ENCODE measurements around the gene FBXL7. TPM values are rescaled to one million over a fixed set of nuclear protein-coding genes. Genes with fewer than 3 reads are reported as not detected.

FBXL7 gene
- polyA plus RNA-seq, 3 donors from 2014 or later, result not detected

DNA sequence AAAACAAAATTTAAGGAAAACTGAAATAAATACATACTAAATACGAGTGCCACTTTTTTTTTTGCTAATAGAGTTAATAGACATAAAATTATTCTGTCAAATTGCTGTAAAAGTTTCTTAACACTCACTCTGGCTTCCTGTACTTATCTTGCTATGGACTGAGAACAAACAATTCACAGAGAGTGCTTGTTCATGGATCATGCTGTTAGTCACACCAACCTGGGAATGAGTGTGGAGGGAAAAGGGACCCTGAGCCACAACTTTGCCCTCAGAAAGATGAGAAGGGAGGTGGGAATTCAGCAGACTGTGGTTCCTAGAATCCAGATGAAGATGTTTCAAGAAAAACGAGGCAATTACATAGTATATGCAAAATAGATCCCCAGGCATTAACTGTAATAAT, 246.9 kb downstream of the FBXL7 start:
- no peaks in the 10 kb centered on the region for H3K4me1 Mint-ChIP-seq
- no peaks in the 10 kb centered on the region for H3K27me3 Mint-ChIP-seq (ENCODE audit: low read depth in 3 of 3)
- H3K4me3 Mint-ChIP-seq, result no peak overlapping the region
- DNase-seq, result no peak
- H3K27ac Mint-ChIP-seq, result no peak overlapping the region
- peaks cover 11 to 47% (median 24%) of the 10 kb centered on the region in 6 donors for H3K9me3 Mint-ChIP-seq
- peaks cover 0 to 4% (median 0%) of the 10 kb centered on the region in 3 donors for H3K36me3 Mint-ChIP-seq

DNA sequence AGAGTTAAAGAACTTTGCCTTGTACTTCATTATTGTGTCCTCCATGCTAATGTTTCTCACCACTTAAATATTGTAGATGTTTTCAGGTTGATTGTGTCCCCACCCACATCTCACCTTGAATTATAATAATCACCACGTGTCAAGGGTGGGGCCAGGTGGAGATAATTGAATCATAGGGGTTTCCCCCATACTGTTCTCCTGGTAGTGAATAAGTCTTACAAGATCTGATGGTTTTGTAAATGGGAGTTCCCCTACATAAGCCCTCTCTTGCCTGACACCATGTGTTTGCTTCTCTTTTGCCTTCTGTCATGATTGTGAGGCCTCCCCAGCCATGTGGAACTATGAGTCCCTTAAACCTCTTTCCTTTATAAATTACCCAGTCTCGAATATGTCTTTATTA, 248.3 kb downstream of the FBXL7 start:
- Mint-ChIP-seq H3K4me1 (no peaks in the 10 kb centered on the region), H3K9me3 (peaks cover 11 to 38% (median 20%) of the 10 kb centered on the region in 6 donors), H3K27me3 (ENCODE audit: low read depth in 3 of 3) (no peaks in the 10 kb centered on the region), H3K4me3 (no peak overlapping the region), H3K27ac (no peak overlapping the region), H3K36me3 (peaks cover 0 to 4% (median 0%) of the 10 kb centered on the region in 3 donors)
- no peak for DNase-seq

DNA sequence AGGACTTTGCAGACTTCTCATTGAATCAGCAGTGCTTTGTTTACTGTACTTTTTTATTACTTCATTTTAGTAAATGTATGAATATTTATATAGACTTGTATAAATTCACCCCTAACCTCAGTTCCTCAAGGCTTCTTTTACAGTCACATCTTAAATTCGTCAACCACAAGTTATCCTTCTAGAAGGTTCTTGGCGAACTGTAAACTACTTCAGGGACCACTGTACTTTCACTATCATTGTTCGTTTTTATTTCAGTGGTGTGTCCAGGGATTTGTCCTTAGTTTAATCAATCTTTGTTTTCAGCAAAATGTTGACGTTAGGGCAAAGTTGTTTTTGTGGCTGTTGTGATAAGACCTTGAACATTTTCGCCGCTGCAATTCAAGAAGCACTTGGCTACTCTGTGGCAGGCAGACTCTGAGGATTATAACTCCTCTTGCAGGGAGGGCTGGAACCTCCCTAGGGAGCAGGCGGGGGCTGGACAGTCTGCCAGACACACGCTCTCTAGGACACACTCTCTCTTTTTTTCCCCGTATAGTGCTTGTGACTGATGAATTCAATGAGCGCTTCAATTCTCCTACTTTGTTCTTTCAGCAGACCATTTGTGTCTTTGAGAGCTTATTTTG, 252.8 kb downstream of the FBXL7 start:
- Mint-ChIP-seq H3K27me3 (ENCODE audit: low read depth in 3 of 3) (no peaks in the 10 kb centered on the region), H3K4me3 (no peak overlapping the region)

DNA sequence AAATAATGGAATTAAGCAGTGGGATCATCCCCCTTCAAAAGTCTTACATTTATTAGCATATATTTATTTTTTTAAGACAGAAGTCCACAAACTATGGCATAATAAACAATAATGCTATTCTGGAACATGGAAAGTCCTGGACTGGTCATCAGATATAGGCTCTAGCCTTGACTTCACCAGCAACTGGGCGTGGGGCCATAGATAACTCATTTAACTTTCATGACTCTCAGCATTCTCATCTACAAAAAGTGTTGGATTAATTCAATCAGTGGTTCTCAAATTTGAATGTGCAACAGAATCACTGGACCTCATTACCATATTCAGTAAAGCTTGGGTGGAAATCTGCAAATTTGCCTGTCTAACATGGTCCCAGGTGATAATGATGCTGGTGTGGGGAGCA, 253.8 kb downstream of the FBXL7 start:
- Mint-ChIP-seq H3K4me3 (no peak overlapping the region), H3K36me3 (no peaks in the 10 kb centered on the region), H3K27me3 (ENCODE audit: low read depth in 3 of 3) (no peaks in the 10 kb centered on the region), H3K4me1 (no peaks in the 10 kb centered on the region), H3K9me3 (peaks cover 5 to 21% (median 17%) of the 10 kb centered on the region in 6 donors), H3K27ac (no peak overlapping the region)
- DNase-seq, result no peak

More for the DNA sequence above, 252.8 kb downstream of the FBXL7 start:
- Mint-ChIP-seq H3K27ac (no peak overlapping the region), H3K4me1 (no peaks in the 10 kb centered on the region), H3K9me3 (peaks cover 5 to 27% (median 17%) of the 10 kb centered on the region in 6 donors), H3K36me3 (no peaks in the 10 kb centered on the region)
- no peak for DNase-seq

DNA sequence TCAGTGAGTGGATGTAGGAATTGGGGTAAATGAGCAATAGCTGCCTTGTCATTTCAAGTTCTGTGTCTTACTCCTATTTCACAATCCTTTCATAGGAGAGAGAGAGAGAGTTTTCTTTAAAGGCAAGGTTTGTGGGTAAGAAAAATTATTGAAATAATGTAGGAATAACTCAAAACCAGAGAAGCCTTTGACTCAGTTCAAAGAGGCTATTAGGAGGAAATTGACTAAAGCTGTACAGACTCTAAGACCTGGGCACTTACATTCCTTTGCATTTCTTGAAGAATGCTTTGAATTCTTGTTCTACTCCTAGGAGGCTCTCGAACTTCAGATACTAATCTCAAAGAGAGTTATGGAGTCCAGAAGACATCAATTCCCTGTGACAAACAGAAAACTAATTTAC, 257.1 kb downstream of the FBXL7 start:
- peaks cover 4 to 19% (median 11%) of the 10 kb centered on the region in 6 donors for H3K9me3 Mint-ChIP-seq

DNA sequence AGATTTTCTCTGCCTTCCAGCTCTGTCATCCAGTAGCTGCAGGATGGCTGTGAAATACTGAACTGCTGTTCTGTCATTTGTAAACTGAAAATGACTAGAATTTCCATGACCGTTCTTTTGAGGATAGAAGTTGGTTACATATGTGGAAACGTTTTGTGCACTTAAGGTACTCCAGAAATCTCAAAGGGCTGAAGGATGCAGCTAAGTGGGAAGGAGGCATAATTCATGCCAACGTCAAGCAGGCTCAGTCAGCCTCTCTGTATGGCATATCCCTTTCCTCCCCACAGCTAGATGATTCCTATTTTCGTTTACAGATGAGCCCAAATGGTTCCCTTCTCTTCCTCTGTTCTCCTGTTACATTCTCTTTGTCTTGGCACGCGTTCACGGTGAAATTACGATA, 257.6 kb downstream of the FBXL7 start:
- Mint-ChIP-seq H3K27ac (no peak overlapping the region), H3K9me3 (peaks cover 4 to 20% (median 12%) of the 10 kb centered on the region in 6 donors), H3K36me3 (no peaks in the 10 kb centered on the region), H3K4me1 (no peaks in the 10 kb centered on the region), H3K27me3 (ENCODE audit: low read depth in 3 of 3) (no peaks in the 10 kb centered on the region), H3K4me3 (no peak overlapping the region)
- DNase-seq, result no peak

More for the DNA sequence above, 257.1 kb downstream of the FBXL7 start:
- Mint-ChIP-seq H3K27ac (no peak overlapping the region), H3K4me3 (no peak overlapping the region), H3K4me1 (no peaks in the 10 kb centered on the region), H3K27me3 (ENCODE audit: low read depth in 3 of 3) (no peaks in the 10 kb centered on the region), H3K36me3 (no peaks in the 10 kb centered on the region)
- DNase-seq, result no peak

DNA sequence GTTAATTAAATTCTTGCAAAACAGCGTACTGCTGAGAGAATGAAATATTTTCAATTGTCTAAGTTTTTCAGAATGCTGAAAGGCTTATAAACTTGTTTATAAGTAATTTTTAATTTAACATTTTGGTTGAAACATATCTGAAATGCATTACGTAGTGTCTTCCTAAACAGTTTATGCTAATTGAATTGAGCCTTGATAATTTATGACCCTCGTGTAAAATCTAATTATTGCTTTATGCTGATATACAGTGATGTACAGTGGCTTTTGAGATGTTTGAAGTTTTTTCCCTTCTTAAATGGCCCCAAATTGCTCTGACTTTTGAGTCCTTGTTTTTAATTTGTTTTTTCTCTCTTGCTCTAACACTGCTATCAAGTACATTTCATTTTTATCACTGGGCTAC, 262.7 kb downstream of the FBXL7 start:
- H3K27me3 Mint-ChIP-seq (ENCODE audit: low read depth in 3 of 3), result peaks cover 0 to 2% (median 0%) of the 10 kb centered on the region in 3 donors

DNA sequence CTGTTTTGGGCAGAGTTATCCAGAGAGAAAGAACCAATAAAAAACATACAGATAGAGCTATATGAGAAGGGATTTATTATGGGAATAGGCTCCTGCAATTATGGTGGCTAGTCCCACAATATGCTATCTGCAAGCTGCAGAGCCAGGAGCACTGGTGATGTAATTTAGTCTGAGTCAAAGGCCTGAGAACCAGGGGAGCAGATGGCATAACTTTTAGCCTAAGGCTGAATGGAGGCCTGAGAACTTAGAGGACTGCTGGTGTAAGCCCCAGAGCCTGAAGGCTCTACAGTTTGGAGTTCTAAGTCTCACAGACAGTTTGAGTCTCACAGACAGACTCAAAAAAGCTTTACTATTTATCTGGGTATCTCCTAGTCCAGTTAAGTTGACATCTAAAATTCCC, 263.8 kb downstream of the FBXL7 start:
- H3K27me3 Mint-ChIP-seq (ENCODE audit: low read depth in 3 of 3), result peaks cover 0 to 2% (median 0%) of the 10 kb centered on the region in 3 donors
- peaks cover 6 to 28% (median 17%) of the 10 kb centered on the region in 6 donors for H3K9me3 Mint-ChIP-seq
- H3K27ac Mint-ChIP-seq, result no peak overlapping the region
- no peak for DNase-seq
- H3K4me3 Mint-ChIP-seq, result no peak overlapping the region
- H3K36me3 Mint-ChIP-seq, result no peaks in the 10 kb centered on the region
- no peaks in the 10 kb centered on the region for H3K4me1 Mint-ChIP-seq

More for the DNA sequence above, 262.7 kb downstream of the FBXL7 start:
- Mint-ChIP-seq H3K27ac (no peak overlapping the region), H3K4me1 (no peaks in the 10 kb centered on the region), H3K9me3 (peaks cover 6 to 28% (median 17%) of the 10 kb centered on the region in 6 donors), H3K36me3 (no peaks in the 10 kb centered on the region), H3K4me3 (no peak overlapping the region)
- no peak for DNase-seq

DNA sequence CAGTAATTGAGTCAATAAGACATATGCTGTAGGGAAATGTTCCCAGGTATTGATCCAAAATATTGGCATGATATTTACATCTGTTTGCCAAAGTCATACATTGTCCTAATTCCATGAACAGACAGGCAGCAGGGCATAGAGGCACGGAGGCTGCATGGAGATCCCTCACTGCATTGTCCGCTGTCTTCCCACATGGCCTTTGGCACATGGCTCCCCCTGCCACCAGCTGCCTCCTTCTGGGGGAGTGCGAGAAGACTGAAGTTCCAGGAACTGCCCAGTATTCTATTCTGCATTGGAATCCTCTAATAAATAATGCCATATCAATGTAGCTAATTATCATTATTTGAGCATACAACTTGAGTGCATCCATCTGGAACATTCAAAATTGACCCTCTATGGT, 269.0 kb downstream of the FBXL7 start:
- no peak for DNase-seq
- no peak overlapping the region for H3K27ac Mint-ChIP-seq
- H3K4me1 Mint-ChIP-seq, result no peaks in the 10 kb centered on the region
- H3K27me3 Mint-ChIP-seq (ENCODE audit: low read depth in 3 of 3), result peaks cover 0 to 2% (median 0%) of the 10 kb centered on the region in 3 donors
- H3K4me3 Mint-ChIP-seq, result no peak overlapping the region
- peaks cover 12 to 39% (median 23%) of the 10 kb centered on the region in 6 donors for H3K9me3 Mint-ChIP-seq
- no peaks in the 10 kb centered on the region for H3K36me3 Mint-ChIP-seq

DNA sequence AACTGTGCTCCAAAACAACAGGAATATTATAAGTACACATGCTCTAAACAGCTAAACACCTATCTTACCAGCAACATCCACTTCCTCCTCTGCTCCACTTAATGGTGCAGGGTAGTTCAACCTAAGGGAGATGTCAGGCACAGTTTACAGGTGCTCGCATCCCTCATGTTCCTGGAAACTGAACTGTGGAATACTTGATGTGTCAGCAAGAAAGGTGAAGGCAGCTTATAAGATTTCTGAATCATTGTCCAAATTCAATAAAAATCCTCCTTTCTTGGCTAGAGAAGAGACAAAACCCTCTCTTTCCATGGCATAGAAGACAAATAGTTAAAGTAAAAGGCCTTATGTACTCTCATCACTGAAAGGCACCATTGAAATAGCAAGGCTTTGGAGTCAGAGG, 272.2 kb downstream of the FBXL7 start:
- no peaks in the 10 kb centered on the region for H3K36me3 Mint-ChIP-seq
- H3K27ac Mint-ChIP-seq, result no peak overlapping the region
- peaks cover 14 to 41% (median 18%) of the 10 kb centered on the region in 6 donors for H3K9me3 Mint-ChIP-seq
- no peak for DNase-seq
- H3K4me3 Mint-ChIP-seq, result no peak overlapping the region
- no peaks in the 10 kb centered on the region for H3K4me1 Mint-ChIP-seq
- H3K27me3 Mint-ChIP-seq (ENCODE audit: low read depth in 3 of 3), result no peaks in the 10 kb centered on the region

DNA sequence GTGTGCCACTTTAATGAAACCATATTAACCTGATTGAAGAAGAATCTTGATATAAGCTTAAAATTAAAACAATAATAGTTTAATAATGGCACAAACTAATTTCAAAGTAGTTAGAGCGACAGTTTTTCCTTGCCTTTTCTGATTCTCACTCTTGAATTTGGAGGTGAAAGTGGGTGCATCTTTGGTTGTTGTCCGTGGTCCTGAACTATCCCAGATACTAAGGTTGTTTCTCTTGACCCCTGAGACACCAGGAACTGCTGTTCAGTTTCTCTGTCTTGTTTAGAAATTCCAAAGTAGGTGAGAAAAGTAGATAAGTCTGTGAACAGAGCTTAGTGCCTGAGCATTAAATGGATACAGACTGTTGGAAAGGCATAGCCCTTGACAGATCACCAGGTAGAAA, 274.7 kb downstream of the FBXL7 start:
- Mint-ChIP-seq H3K9me3 (peaks cover 7 to 46% (median 22%) of the 10 kb centered on the region in 6 donors), H3K27me3 (ENCODE audit: low read depth in 3 of 3) (no peaks in the 10 kb centered on the region), H3K4me1 (no peaks in the 10 kb centered on the region), H3K36me3 (no peaks in the 10 kb centered on the region), H3K27ac (no peak overlapping the region), H3K4me3 (no peak overlapping the region)
- DNase-seq, result no peak

DNA sequence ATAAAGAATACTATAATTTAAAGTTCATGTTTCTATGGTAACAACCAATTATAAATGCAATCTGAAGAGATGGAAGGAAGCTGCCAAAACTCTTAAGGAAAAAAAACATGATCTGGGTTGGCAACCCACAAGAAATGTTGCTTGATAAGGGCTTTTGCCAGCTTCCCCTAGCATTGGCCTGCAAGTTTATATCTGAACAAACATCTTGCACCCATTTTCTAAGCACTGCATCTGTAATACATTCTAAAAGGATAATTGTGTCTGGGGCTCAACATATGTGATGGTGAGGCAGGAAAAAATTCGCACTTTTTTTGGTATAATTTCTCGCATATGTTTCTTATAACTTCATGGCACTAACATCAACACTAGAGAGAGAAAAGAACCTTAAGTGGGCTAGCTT, 276.4 kb downstream of the FBXL7 start:
- Mint-ChIP-seq H3K27me3 (ENCODE audit: low read depth in 3 of 3) (peaks cover 0 to 2% (median 0%) of the 10 kb centered on the region in 3 donors), H3K36me3 (no peaks in the 10 kb centered on the region), H3K27ac (no peak overlapping the region), H3K4me3 (no peak overlapping the region), H3K4me1 (no peaks in the 10 kb centered on the region), H3K9me3 (peaks cover 7 to 33% (median 21%) of the 10 kb centered on the region in 6 donors)
- no peak for DNase-seq

DNA sequence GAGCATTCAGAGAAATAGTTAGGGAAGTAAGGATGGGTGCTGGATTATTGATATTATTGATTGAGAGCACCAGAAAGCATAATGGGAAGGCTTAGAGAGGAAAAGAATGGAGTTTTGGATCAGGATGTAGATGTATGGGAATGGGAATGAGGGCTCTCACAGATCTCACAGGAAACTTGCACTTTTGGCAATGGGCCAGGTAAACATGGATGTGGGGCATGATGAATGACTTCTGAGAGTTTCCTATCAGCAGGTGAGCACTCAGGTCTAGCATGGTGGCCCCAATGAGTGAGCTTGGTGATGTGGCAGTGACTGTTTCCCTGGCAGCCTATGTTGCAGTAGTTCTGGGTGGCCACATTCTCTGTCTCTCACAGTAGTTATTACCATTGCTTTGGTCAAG, 283.8 kb downstream of the FBXL7 start:
- H3K4me1 Mint-ChIP-seq, result no peaks in the 10 kb centered on the region
- DNase-seq, result no peak
- peaks cover 5 to 23% (median 9%) of the 10 kb centered on the region in 6 donors for H3K9me3 Mint-ChIP-seq
- no peaks in the 10 kb centered on the region for H3K36me3 Mint-ChIP-seq
- H3K27me3 Mint-ChIP-seq (ENCODE audit: low read depth in 3 of 3), result peaks cover 0 to 2% (median 0%) of the 10 kb centered on the region in 3 donors
- no peak overlapping the region for H3K4me3 Mint-ChIP-seq
- no peak overlapping the region for H3K27ac Mint-ChIP-seq

DNA sequence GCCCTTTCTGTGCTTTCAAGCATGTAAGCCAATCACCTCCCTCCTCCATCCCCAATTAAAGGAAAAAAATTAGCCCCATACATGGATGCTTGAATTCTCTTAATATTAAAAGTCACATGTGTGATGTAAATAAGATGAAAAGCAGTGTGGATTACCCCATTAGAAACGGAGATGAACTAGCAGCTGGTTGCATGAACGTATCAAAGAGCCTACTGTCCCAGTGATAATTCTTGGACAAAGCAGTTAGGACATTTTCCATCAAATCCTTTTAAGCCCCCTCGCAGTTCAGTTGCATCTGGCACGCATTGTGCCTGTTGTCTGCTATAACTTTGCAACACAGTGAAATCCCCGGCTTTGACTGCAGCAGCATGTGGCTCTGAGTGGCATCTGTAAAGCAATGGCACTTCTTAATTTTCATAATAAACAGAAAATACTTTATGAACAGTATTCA, 285.6 kb downstream of the FBXL7 start:
- H3K27me3 Mint-ChIP-seq (ENCODE audit: low read depth in 3 of 3), result peaks cover 0 to 2% (median 0%) of the 10 kb centered on the region in 3 donors
- DNase-seq, result no peak
- peaks cover 5 to 27% (median 9%) of the 10 kb centered on the region in 6 donors for H3K9me3 Mint-ChIP-seq
- H3K27ac Mint-ChIP-seq, result no peak overlapping the region
- no peaks in the 10 kb centered on the region for H3K36me3 Mint-ChIP-seq
- no peaks in the 10 kb centered on the region for H3K4me1 Mint-ChIP-seq
- H3K4me3 Mint-ChIP-seq, result no peak overlapping the region

DNA sequence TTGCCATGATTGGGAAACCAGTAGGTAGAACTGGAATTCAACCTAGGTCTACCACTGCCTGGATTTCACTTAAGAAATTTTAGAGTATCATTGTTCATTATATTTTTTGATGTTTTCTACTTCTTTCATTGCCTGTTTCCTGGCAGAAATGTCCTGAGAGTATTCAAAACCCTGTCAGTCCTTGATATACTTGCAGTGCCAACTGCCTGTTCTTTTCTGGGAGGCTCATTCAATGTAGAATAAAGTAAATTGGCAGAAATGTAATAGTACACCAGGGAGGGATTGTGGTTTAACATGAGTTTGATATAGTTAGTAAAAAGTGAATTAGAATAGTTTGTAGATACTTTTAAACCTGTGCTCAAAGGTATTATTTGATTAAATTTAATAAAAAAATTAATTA, 286.3 kb downstream of the FBXL7 start:
- no peak overlapping the region for H3K27ac Mint-ChIP-seq
- H3K27me3 Mint-ChIP-seq (ENCODE audit: low read depth in 3 of 3), result no peaks in the 10 kb centered on the region
- no peaks in the 10 kb centered on the region for H3K4me1 Mint-ChIP-seq
- H3K9me3 Mint-ChIP-seq, result peaks cover 0 to 30% (median 6%) of the 10 kb centered on the region in 6 donors
- no peak for DNase-seq
- H3K36me3 Mint-ChIP-seq, result no peaks in the 10 kb centered on the region
- H3K4me3 Mint-ChIP-seq, result no peak overlapping the region
